Stimulated activated CD4-positive, alpha-beta T cell treated with anti-CD3 and anti-CD28 coated beads, Interleukin-2, amount 100 ng/mL, for 48 hours (primary cell): ENCODE measurements around the gene LIN7A.

ENCODE experiments used
- DNase-seq, 2 donors: peaks; one replicate each; pipeline ENCODE4 v3.0.0-alpha.2; 2020

Gene LIN7A

GRCh38 chr12:80849337-80849736 lies 88.4 kb downstream of the LIN7A start:
- DNase-seq = no peak

DNA sequence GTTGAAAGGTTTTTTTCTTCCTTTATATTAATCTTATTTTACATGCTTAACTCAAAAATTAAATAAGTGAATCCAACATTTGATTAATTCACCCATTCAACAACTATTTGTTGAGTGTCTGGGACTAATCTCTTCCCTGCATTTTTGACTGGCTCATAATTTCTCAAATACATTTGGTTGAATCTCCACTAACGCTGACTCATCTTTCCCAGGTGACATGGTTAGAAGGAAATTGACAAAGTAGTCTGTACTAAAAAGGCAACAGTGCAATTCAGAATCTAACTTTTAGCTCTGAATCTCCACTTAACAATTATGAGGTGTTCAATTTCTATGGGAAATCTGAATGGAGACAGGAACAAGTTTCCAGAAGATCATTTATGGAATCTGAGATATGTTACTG lies 88.9 kb downstream of the LIN7A start:
- DNase-seq = no peak

GRCh38 chr12:80847575-80847974 lies 90.2 kb downstream of the LIN7A start:
- no peak for DNase-seq

- no peak for DNase-seq
Measured at GRCh38 chr12:80846952-80847351, 90.8 kb downstream of the LIN7A start.

DNA sequence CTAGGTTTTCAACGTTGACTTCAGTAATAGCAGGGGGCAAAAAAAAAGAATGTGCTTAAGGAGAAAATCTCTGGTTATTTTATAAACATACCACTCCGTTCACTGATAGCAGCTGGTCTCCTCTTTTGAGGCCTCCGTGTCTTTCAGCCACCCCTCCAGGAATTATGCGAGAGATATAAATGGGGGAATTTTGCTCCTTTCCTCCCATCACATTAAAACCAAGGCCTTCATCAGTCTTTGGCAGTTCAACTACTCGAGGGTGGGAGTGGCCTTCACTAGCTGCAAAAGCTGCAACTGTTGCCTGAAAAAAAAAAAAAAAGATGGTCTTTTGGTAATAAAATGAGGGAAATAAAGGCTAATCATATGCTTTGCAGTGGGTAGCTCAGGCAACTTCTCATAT lies 92.1 kb downstream of the LIN7A start:
- DNase-seq = no peak

DNA sequence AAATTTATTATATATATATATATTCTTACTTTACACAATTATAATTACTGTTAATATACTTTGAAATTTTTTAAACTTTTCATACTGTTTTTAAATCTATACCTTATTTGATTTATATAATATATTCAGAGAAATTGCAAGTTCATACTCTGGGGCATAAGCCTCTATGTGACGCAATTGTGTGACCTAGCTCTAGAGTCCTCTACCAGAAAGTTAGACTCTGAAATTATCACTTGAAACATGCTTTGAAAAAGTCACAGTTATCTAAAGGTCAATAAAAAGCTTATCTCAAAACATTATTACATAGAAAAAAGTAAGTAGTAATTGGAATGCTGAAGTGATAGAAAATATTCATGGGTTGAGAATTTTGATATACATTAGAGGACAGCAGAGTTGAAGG lies 93.8 kb downstream of the LIN7A start:
- DNase-seq = no peak

DNA sequence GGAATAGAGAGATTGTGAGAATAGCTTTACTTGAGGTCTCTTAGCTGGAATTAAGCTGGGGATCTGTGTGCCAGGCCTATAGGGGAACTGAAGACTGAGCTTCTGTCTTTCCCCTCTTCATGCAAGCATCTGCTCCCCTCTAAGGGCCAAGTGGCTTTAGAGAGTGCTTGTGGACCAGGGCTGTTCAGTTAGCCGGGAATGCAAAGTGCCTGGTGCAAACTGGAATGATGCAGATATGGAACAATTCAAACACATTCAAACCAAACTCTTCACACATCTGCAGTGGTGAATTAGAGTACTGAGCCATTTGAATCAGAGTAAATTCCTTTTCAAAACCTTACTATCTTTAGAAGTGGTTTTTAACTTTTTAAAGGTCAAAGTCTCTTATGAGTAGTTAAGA lies 99.0 kb downstream of the LIN7A start:
- DNase-seq = no peak

- DNase-seq = no peak
Measured at GRCh38 chr12:80838024-80838658, 99.6 kb downstream of the LIN7A start.

DNA sequence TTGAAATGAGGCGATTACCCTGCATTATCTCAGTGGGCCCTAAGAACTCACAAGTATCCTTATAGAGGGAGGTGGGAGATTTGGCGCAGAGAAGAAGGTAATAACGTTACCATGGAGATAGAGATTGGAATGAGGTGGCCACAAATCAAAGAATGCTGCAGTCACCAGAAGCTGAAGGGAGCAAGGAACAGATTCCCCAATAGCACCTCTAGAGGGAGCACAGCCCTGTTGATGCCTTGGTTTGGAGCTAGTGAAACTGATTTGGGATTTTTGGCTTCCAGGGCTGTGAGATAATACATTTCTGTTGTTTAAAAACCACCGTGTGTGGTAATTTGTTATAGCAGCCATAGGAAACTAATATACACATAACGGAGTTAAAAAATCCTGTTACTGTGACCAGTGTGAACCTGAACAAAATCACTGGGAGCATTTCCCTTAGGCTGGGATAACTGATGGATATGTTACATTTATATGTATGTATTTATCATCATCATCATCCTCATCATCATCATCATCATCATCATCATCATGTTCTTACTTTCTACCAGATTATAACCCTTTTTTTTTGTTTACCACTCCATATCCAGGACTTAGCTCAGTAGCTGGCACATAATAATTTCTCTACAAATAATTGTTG lies 100.3 kb downstream of the LIN7A start:
- no peak for DNase-seq

- DNase-seq = no peak
Measured at GRCh38 chr12:80834724-80835123, 103.0 kb downstream of the LIN7A start.

- no peak for DNase-seq
Measured at GRCh38 chr12:80830533-80831088, 107.1 kb downstream of the LIN7A start.

GRCh38 chr12:80829767-80830166 lies 108.0 kb downstream of the LIN7A start:
- DNase-seq = no peak

- no peak for DNase-seq
Measured at GRCh38 chr12:80825506-80825905, 112.2 kb downstream of the LIN7A start.

- DNase-seq = no peak
Measured at GRCh38 chr12:80823393-80823792, 114.3 kb downstream of the LIN7A start.

DNA sequence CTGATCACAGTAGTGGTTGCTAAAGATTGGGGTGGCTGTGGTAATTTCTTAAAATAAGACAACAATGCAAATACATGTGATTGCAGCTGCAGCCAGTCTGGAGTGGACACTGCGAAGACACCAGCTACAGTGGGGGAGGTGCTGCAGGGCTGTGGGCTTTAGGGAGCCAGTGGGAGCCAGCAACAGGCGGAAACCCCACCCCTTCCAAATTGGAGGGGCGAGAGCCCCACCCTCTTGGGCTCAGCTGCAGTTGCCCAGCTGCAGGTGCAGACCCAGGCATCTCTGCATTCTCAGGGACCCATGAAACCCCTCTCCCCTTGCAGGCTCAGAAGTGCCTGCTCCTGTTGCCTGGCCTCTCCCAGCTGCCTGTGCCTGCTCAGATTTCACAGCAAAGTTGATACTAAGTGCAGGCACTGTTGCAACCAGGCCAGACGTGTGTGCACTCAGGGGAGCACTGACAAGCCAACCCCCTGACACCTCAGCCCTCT lies 116.2 kb downstream of the LIN7A start:
- no peak for DNase-seq

DNA sequence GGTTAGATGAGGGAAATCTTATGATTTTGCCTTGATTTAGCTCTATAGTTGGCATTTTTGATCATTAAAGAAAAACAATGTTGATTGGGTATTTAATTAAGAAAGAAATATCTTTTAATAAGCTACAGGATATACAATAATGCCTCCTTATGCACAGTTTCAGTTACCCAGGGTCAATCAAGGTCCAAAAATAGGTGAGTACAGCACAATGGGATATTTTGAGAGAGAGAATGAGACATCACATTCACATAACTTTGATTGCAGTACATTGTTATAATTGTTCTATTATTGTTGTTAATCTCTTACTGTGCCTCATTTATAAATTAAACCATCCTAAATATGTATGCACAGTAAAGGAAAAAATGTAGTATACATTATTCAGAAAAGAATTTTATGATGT lies 118.9 kb downstream of the LIN7A start:
- DNase-seq = no peak

DNA sequence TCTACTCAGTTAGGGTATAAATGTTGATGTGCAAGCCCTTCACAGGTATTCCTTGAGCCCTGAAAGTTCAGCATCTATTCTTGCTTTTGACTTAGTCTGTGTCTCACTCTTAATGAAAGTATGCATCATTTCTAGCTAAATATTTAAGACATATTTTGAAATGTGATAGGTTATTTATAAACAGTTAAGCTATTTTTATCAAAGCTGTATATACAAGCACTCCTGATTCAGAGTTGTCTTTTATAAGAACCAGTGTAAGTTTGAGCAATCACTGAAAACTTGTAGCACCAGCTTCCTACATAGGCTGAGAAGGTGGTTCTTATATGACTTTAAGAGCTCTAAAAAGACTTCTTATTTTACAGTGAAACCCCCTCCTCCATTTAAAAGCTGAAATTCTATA lies 122.4 kb downstream of the LIN7A start:
- DNase-seq = no peak

GRCh38 chr12:80814453-80814852 lies 123.3 kb downstream of the LIN7A start:
- no peak for DNase-seq

DNA sequence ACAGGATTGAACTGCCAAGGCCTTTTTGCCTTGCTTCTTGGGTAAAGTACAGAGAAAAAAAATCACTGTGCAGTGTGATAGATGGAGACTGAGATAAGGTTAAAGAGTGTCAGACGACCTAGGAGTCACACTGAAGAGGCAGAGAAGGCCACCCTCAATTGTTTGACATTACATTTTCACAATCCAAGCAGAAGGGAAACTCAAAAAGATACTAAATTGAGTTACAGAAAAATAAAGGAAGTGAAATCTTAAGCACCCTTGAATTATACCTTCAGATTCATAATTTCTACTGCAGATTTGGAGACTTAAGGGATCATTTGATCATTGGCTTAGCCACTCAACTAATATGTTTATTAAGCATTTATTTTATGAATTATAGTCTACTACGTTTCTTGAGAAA lies 123.9 kb downstream of the LIN7A start:
- no peak for DNase-seq

- no peak for DNase-seq
Measured at GRCh38 chr12:80811957-80812708, 125.6 kb downstream of the LIN7A start.

DNA sequence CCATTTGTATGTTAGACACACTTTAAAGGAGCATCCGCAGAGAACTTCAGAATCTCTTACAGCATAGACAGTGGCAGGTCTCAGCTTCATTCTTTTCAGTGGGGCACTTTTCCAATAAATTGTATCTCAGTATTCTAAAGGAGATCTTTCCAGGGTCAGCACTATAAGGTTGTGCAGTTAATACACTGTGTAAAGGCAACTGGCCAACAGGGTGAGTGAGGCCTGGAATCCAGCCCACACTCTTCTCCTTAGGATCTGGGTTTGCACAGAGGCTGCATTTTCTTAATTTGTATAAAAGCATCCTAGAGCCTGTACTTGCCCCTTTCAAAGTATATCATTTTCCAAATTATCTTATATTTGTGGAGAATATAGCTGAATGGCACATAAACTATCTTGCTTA lies 126.9 kb downstream of the LIN7A start:
- DNase-seq = no peak

DNA sequence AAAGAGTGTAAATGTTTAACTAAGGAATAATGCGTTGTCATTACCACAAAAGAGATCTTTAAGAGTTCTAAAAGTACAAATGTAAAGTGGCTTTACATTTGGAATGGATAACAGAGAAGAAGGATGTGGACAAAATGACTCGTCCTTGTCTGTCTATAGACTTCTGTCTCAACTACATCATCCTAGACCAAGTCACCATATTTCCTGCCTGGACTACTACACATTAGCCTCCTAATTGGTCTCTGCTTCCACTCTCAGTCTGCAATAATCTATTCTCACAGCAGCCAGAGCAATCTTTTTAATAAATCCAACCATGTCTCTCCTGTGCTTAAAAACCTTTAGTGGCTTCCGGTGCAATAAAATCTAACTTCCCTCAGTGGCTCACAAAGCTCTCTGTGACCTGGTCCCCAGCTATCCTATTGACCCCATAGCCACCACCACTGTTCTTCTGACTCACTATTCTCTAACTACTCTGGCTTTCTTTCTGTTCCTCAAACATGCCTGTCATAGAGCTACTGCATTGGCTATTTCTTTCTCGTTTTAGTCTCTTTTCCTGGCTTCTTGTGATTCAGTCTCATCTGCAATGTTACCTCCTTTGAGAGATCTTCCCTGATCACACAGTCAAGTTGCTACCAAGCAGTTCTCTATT lies 130.0 kb downstream of the LIN7A start:
- DNase-seq = no peak

DNA sequence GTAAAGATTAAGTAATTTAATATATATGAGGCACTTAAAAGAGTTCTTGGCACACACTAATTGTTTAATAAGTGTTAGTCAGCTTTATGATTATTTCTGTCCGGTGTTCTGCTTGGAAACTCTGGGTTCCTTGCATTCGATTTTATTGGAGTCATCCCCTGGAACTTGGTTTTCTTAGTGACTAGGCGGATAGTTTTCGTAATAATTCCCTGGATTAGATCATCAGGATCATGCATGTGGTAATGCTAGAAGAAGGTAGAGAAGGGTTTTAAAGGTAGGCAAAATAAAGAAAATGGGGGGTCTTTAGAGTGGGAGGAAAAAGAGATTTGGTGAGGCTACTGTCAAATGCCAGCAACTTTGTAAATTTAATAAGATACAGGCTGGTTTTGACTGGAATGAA lies 132.6 kb downstream of the LIN7A start:
- DNase-seq = no peak
